Muscle of leg (tissue), 11 donors: ENCODE measurements around the gene IL33. TPM values are rescaled to one million over a fixed set of nuclear protein-coding genes. Genes with fewer than 3 reads are reported as not detected.

Source experiments
- DNase-seq: peaks from one replicate; pipeline ENCODE4 v3.0.0; 2013
- H3K27ac ChIP-seq: one replicate; pipeline ENCODE4 v1.5.1; 2013; ENCODE audit warnings: mild to moderate bottlenecking, low read length, control low read depth
- H3K27me3 ChIP-seq: one replicate; pipeline ENCODE4 v1.6.1; 2013; ENCODE audit warnings: low read length; ENCODE audit not compliant: control insufficient read depth, insufficient read depth
- H3K36me3 ChIP-seq: one replicate; pipeline ENCODE4 v1.6.1; 2013; ENCODE audit warnings: low read length; ENCODE audit not compliant: control insufficient read depth, insufficient read depth
- H3K4me1 ChIP-seq: one replicate; pipeline ENCODE4 v1.6.1; 2013; ENCODE audit warnings: low read length; ENCODE audit not compliant: control insufficient read depth, insufficient read depth
- H3K4me3 ChIP-seq: one replicate; pipeline ENCODE4 v1.5.1; 2013; ENCODE audit warnings: low read length, control low read depth
- H3K9me3 ChIP-seq: replicated peaks from 2 replicates; pipeline ENCODE4 v1.6.1; 2013; ENCODE audit warnings: low read depth, low read length; ENCODE audit not compliant: control insufficient read depth
- WGBS: methylation state at CpG from one replicate; pipeline ENCODE4 v1.1.5; 2013; ENCODE audit warnings: missing lambda C conversion rate; ENCODE audit not compliant: insufficient coverage; 5-methylcytosine and 5-hydroxymethylcytosine counted together
- polyA plus RNA-seq, 8 donors: library from polyadenylated mRNA; unstranded; fragments of 120-200 nt; gene quantifications; one replicate each; pipeline versions ENCODE4 v1.2.1 to v1.2.3, GENCODE V29; 2013; ENCODE audit warnings: inconsistent platforms in 1 of 8, low replicate concordance in 1 of 8; ENCODE audit not compliant: insufficient read length in 8 of 8, insufficient read depth in 1 of 8
- total RNA-seq: library from RNA; stranded (reverse); fragments of 120-200 nt; gene quantifications from one replicate; pipeline ENCODE4 v1.2.4, GENCODE V29; 2013

The IL33 gene
- total and polyA plus RNA-seq, 9 donors = 23.5 to 33.1 (median 27.4) TPM

DNA sequence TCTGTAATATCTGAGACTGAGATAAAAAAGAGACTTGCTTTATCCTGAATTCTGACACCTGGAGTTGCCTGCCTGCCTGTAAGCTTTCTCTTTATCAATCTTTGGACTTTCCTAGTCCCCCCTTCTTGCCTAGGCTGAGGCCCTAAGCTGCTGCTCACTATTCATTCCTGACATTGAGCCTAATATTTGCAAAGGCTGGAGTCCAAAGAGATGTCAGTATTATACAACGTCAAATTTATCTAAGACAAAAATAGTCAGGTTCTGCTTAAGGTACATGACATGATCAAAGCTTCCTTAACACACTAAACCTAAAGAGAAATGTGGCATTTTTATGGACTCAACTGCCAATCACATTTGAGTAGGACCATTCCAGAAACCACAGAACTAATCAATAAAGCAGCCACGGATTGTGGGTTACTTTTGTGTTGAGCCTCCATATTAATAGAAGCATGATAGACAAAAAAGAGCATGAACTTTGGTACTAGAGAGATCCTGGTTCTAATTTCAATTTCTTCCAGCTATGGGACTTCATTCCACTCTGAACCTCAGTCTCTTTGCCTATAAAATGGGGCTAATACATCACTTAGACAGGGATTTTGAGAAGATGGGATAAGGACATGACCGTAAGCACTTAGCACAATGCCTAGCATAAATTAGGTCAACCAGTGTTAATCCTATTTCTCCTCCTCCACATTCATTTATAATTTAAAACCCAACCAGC lies 56.1 kb downstream of the IL33 start:
- Histone ChIP-seq H3K4me3 (no peak overlapping the region), H3K36me3 (no peaks in the 10 kb centered on the region), H3K4me1 (no peaks in the 10 kb centered on the region), H3K27me3 (no peaks in the 10 kb centered on the region), H3K27ac (no peak overlapping the region), H3K9me3 (no peaks in the 10 kb centered on the region)
- no CpG with 5 or more reads among the region's 3 CpGs for WGBS
- DNase-seq = no peak

DNA sequence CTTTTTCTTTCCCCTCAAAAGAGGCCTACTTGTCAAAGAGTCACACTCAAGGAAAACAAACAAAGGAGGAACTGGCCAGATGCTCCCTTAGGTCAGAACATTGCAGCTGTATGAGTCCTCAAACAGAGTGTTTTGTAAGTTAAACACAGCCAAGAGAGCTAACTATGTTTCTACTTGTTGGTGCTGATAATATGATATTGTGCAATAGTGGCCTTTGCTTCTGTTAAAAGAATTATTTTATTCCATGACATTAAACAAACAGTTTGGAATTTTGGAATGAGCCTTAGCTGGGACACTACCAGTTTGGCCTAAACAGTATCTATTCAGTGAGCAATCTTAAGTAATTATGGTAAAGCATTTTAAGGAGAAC lies 56.6 kb downstream of the IL33 start:
- no peak overlapping the region for H3K27ac ChIP-seq
- H3K9me3 ChIP-seq = no peaks in the 10 kb centered on the region
- no peaks in the 10 kb centered on the region for H3K4me1 ChIP-seq
- H3K27me3 ChIP-seq = no peaks in the 10 kb centered on the region
- no peak overlapping the region for H3K4me3 ChIP-seq
- DNase-seq = peak; percentile 63
- H3K36me3 ChIP-seq = no peaks in the 10 kb centered on the region

DNA sequence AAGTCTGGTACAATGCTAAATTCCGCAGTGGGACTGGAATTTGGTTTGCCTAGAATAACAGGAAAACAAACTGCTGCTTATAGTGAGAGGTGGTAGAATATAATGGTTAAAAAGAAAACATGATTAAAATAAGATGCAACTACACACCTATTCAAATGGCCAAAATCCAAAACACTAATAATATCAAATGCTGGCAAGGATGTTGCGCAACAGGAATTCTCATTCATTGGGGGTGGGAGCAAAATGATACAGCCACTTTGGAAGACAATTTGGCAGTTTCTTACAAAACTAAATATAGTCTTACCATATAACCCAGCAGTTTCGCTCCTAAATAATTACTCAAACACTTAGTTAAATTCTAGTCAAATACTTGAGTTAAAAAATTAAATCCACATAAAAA lies 61.8 kb downstream of the IL33 start:
- Histone ChIP-seq H3K4me3 (no peak overlapping the region), H3K4me1 (no peaks in the 10 kb centered on the region), H3K9me3 (no peaks in the 10 kb centered on the region), H3K27ac (no peak overlapping the region), H3K27me3 (no peaks in the 10 kb centered on the region), H3K36me3 (no peaks in the 10 kb centered on the region)
- no CpG with 5 or more reads among the region's 3 CpGs for WGBS
- no peak for DNase-seq

DNA sequence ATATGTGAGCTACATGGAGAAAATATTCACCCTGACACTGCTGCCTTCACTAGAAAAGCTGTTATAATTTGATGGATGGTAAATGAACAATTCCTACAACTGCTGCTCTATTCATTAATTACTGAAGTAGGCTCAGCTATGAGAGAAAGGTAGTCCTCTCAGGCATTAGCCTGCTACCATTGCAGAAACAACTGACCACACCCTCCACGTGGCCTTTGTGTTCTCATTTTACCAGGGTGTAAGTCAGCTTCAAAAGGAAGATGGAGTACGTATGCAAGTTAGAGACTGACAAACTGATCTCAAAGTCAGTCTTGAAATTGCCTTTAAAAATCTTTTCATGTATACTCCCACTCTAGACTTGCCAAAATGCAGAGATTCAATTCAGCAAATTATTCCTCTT lies 86.3 kb downstream of the IL33 start:
- Histone ChIP-seq H3K4me3 (no peak overlapping the region), H3K9me3 (no peaks in the 10 kb centered on the region), H3K27me3 (no peaks in the 10 kb centered on the region), H3K36me3 (no peaks in the 10 kb centered on the region), H3K27ac (no peak overlapping the region), H3K4me1 (no peaks in the 10 kb centered on the region)
- WGBS = no CpG with 5 or more reads among the region's 2 CpGs
- DNase-seq = no peak

DNA sequence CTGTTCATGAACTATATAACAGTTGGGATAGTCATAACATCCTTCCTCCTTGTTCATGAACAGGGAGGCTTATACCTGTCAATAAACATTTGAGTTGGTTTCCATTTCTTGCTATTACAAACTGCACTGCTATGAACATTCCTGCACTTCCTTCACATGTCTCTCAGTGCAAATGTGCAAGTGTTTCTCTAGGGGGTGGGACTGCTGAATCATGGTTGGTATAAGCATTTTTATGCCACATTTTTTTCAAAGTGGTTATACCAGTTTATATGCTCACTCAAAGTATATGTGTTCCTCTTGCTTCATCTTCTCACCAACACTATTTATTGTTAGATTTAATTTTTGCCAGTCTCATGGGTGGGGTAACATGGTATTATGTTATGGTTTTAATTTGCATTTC lies 86.8 kb downstream of the IL33 start:
- Histone ChIP-seq H3K27me3 (no peaks in the 10 kb centered on the region), H3K4me1 (no peaks in the 10 kb centered on the region), H3K4me3 (no peak overlapping the region), H3K36me3 (no peaks in the 10 kb centered on the region), H3K9me3 (no peaks in the 10 kb centered on the region), H3K27ac (no peak overlapping the region)
- DNase-seq = no peak

DNA sequence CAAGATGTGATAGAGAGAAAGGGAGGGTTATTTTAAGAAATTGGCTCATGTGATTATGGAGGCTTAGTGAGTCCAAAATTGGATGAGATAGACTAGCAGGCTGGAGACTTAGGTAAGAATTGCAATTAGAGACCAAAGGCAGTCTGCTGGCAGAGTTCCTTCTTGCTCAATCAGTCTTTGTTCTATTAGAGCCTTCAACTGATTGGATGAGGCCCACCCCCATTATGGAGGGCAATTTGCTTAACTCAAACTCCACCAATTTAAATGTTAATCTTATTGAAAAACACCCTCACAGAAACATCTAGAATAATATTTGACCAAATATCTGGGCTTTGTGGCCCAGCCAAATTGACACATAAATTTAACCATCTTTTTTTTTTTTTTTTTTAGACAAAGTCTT lies 88.6 kb downstream of the IL33 start:
- Histone ChIP-seq H3K36me3 (no peaks in the 10 kb centered on the region), H3K4me1 (no peaks in the 10 kb centered on the region), H3K9me3 (no peaks in the 10 kb centered on the region), H3K27ac (no peak overlapping the region), H3K27me3 (no peaks in the 10 kb centered on the region), H3K4me3 (no peak overlapping the region)
- no peak for DNase-seq

DNA sequence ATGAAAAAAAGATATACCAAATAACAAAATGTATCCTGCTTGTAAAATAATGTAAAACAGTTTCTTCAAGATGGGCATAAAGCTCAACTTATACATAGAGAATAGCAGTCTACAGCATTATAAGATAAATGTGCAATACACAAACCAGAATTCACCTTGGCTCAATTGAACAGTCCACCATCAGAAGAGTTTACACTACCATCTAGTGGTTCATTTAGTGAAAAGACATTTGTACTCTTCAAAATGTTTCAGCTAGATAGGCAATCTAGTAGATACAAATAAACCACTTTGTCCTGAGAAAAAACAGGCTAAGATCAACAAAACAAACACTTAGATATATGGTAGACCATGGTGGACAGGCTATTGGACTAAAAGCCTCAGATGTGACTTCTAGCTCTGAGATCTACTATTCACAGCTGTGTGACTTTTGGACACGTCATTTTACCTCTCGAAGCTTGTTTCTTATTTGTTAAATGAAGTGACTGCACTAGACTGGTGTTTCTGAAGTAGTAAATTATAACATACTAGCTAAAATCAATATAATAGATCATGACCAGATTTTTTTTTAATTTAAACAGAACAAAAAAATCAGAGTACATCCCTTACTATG lies 90.5 kb downstream of the IL33 start:
- no peak overlapping the region for H3K27ac ChIP-seq
- no CpG with 5 or more reads among the region's 2 CpGs for WGBS
- no peaks in the 10 kb centered on the region for H3K4me1 ChIP-seq
- no peaks in the 10 kb centered on the region for H3K9me3 ChIP-seq
- no peak overlapping the region for H3K4me3 ChIP-seq
- DNase-seq = peak; percentile 53
- H3K36me3 ChIP-seq = no peaks in the 10 kb centered on the region
- H3K27me3 ChIP-seq = no peaks in the 10 kb centered on the region

Other genes starting within 250 kb of the IL33 start
- 22.9 TPM for gene RANBP6, start 200.2 kb upstream of the IL33 start, total RNA-seq
- 10 to 100 TPM; 13.1 to 20.5 (median 18.4) TPM for gene RANBP6, start 200.2 kb upstream of the IL33 start, polyA plus RNA-seq
- gene TPD52L3, start 112.6 kb downstream of the IL33 start, total RNA-seq = not detected
- gene TPD52L3, start 112.6 kb downstream of the IL33 start, polyA plus RNA-seq = not detected
- 32.8 TPM for gene UHRF2, start 197.4 kb downstream of the IL33 start, total RNA-seq
- gene UHRF2, start 197.4 kb downstream of the IL33 start, polyA plus RNA-seq = 10 to 100 TPM; 27.3 to 38.6 (median 29.9) TPM